Measurements from ENCODE around the gene CLEC16A.
A peak's percentile ranks its signal among the peaks of the same experiment; 100 is the strongest.

Gene CLEC16A

GRCh38 chr16:10944249-10945064, at the start of gene CLEC16A:
TSS of gene CLEC16A (plus strand) at chr16:10944564. CDS start at chr16:10944718, 154 bp downstream.
- H3K27me3 ChIP-seq (ENCODE audit: control insufficient read depth, insufficient read depth, low read length) = no peaks in the 10 kb centered on the region
- DNase-seq (ENCODE audit: low read depth, low spot score) = peak; percentile 87
- WGBS (ENCODE audit: insufficient coverage, insufficient read length) = no CpG with 5 or more reads among the region's 86 CpGs
- H3K36me3 ChIP-seq (ENCODE audit: control insufficient read depth, insufficient read depth, low read length) = no peaks in the 10 kb centered on the region
- H3K27ac ChIP-seq (ENCODE audit: low read length) = no peak within 1 kb of the TSS
- peak within 1 kb of the TSS; percentile 91 for H3K4me3 ChIP-seq (ENCODE audit: low read length)
- peaks cover 16% of the 10 kb centered on the region; the same call in 1 of the 2 replicates for H3K4me1 ChIP-seq (ENCODE audit: control insufficient read depth, insufficient read depth, low read length)
- H3K9me3 ChIP-seq (ENCODE audit: control insufficient read depth, insufficient read depth, low read length) = no peaks in the 10 kb centered on the region

- no CpG with 5 or more reads among the region's 17 CpGs for WGBS (ENCODE audit: insufficient coverage, insufficient read length)
- no peaks in the 10 kb centered on the region for H3K27me3 ChIP-seq (ENCODE audit: control insufficient read depth, insufficient read depth, low read length)
- no peaks in the 10 kb centered on the region for H3K36me3 ChIP-seq (ENCODE audit: control insufficient read depth, insufficient read depth, low read length)
- DNase-seq (ENCODE audit: low read depth, low spot score) = peak; percentile 71
- no peaks in the 10 kb centered on the region for H3K4me1 ChIP-seq (ENCODE audit: control insufficient read depth, insufficient read depth, low read length)
- H3K27ac ChIP-seq (ENCODE audit: low read length) = no peak overlapping the region
- H3K9me3 ChIP-seq (ENCODE audit: control insufficient read depth, insufficient read depth, low read length) = no peaks in the 10 kb centered on the region
- no peak overlapping the region for H3K4me3 ChIP-seq (ENCODE audit: low read length)
Observed at GRCh38 chr16:10895053-10895946, 49.1 kb upstream of the CLEC16A start.

- WGBS (ENCODE audit: insufficient coverage, insufficient read length) = no CpG with 5 or more reads among the region's 3 CpGs
- Histone ChIP-seq H3K4me3 (ENCODE audit: low read length) (no peak overlapping the region), H3K4me1 (ENCODE audit: control insufficient read depth, insufficient read depth, low read length) (no peaks in the 10 kb centered on the region), H3K36me3 (ENCODE audit: control insufficient read depth, insufficient read depth, low read length) (no peaks in the 10 kb centered on the region), H3K9me3 (ENCODE audit: control insufficient read depth, insufficient read depth, low read length) (no peaks in the 10 kb centered on the region), H3K27me3 (ENCODE audit: control insufficient read depth, insufficient read depth, low read length) (no peaks in the 10 kb centered on the region), H3K27ac (ENCODE audit: low read length) (no peak overlapping the region)
- no peak for DNase-seq (ENCODE audit: low read depth, low spot score)
Observed at GRCh38 chr16:10896165-10896564, 48.2 kb upstream of the CLEC16A start.

GRCh38 chr16:10896723-10897122, 47.6 kb upstream of the CLEC16A start:
- Histone ChIP-seq H3K27ac (ENCODE audit: low read length) (no peak overlapping the region), H3K36me3 (ENCODE audit: control insufficient read depth, insufficient read depth, low read length) (no peaks in the 10 kb centered on the region), H3K9me3 (ENCODE audit: control insufficient read depth, insufficient read depth, low read length) (no peaks in the 10 kb centered on the region), H3K4me3 (ENCODE audit: low read length) (no peak overlapping the region), H3K4me1 (ENCODE audit: control insufficient read depth, insufficient read depth, low read length) (no peaks in the 10 kb centered on the region), H3K27me3 (ENCODE audit: control insufficient read depth, insufficient read depth, low read length) (no peaks in the 10 kb centered on the region)
- no peak for DNase-seq (ENCODE audit: low read depth, low spot score)
- WGBS (ENCODE audit: insufficient coverage, insufficient read length) = no CpG with 5 or more reads among the region's 2 CpGs

GRCh38 chr16:10897134-10897533, 47.2 kb upstream of the CLEC16A start:
- Histone ChIP-seq H3K27me3 (ENCODE audit: control insufficient read depth, insufficient read depth, low read length) (no peaks in the 10 kb centered on the region), H3K9me3 (ENCODE audit: control insufficient read depth, insufficient read depth, low read length) (no peaks in the 10 kb centered on the region), H3K4me1 (ENCODE audit: control insufficient read depth, insufficient read depth, low read length) (no peaks in the 10 kb centered on the region), H3K36me3 (ENCODE audit: control insufficient read depth, insufficient read depth, low read length) (no peaks in the 10 kb centered on the region), H3K27ac (ENCODE audit: low read length) (no peak overlapping the region), H3K4me3 (ENCODE audit: low read length) (no peak overlapping the region)
- WGBS (ENCODE audit: insufficient coverage, insufficient read length) = no CpG with 5 or more reads among the region's 5 CpGs
- DNase-seq (ENCODE audit: low read depth, low spot score) = no peak

- H3K4me1 ChIP-seq (ENCODE audit: control insufficient read depth, insufficient read depth, low read length) = no peaks in the 10 kb centered on the region
- DNase-seq (ENCODE audit: low read depth, low spot score) = no peak
- WGBS (ENCODE audit: insufficient coverage, insufficient read length) = no CpG with 5 or more reads among the region's 1 CpG
- no peak overlapping the region for H3K4me3 ChIP-seq (ENCODE audit: low read length)
- no peaks in the 10 kb centered on the region for H3K9me3 ChIP-seq (ENCODE audit: control insufficient read depth, insufficient read depth, low read length)
- H3K27me3 ChIP-seq (ENCODE audit: control insufficient read depth, insufficient read depth, low read length) = no peaks in the 10 kb centered on the region
- H3K27ac ChIP-seq (ENCODE audit: low read length) = no peak overlapping the region
- no peaks in the 10 kb centered on the region; the same call in 1 of the 2 replicates for H3K36me3 ChIP-seq (ENCODE audit: control insufficient read depth, insufficient read depth, low read length)
Observed at GRCh38 chr16:10902999-10903398, 41.4 kb upstream of the CLEC16A start.

GRCh38 chr16:10906482-10906881, 37.9 kb upstream of the CLEC16A start:
- Histone ChIP-seq H3K4me1 (ENCODE audit: control insufficient read depth, insufficient read depth, low read length) (no peaks in the 10 kb centered on the region), H3K9me3 (ENCODE audit: control insufficient read depth, insufficient read depth, low read length) (no peaks in the 10 kb centered on the region), H3K4me3 (ENCODE audit: low read length) (no peak overlapping the region), H3K27me3 (ENCODE audit: control insufficient read depth, insufficient read depth, low read length) (no peaks in the 10 kb centered on the region), H3K27ac (ENCODE audit: low read length) (no peak overlapping the region), H3K36me3 (ENCODE audit: control insufficient read depth, insufficient read depth, low read length) (no peaks in the 10 kb centered on the region; the same call in 1 of the 2 replicates)
- no CpG with 5 or more reads among the region's 19 CpGs for WGBS (ENCODE audit: insufficient coverage, insufficient read length)
- no peak for DNase-seq (ENCODE audit: low read depth, low spot score)

- WGBS (ENCODE audit: insufficient coverage, insufficient read length) = no CpG with 5 or more reads among the region's 46 CpGs
- H3K27ac ChIP-seq (ENCODE audit: low read length) = no peak overlapping the region
- no peak overlapping the region for H3K4me3 ChIP-seq (ENCODE audit: low read length)
- no peaks in the 10 kb centered on the region for H3K4me1 ChIP-seq (ENCODE audit: control insufficient read depth, insufficient read depth, low read length)
- H3K9me3 ChIP-seq (ENCODE audit: control insufficient read depth, insufficient read depth, low read length) = no peaks in the 10 kb centered on the region
- no peaks in the 10 kb centered on the region; the same call in 1 of the 2 replicates for H3K36me3 ChIP-seq (ENCODE audit: control insufficient read depth, insufficient read depth, low read length)
- DNase-seq (ENCODE audit: low read depth, low spot score) = no peak
- no peaks in the 10 kb centered on the region for H3K27me3 ChIP-seq (ENCODE audit: control insufficient read depth, insufficient read depth, low read length)
Observed at GRCh38 chr16:10906914-10907756, 37.2 kb upstream of the CLEC16A start.

GRCh38 chr16:10907757-10908045, 36.7 kb upstream of the CLEC16A start:
- H3K27ac ChIP-seq (ENCODE audit: low read length) = no peak overlapping the region
- H3K36me3 ChIP-seq (ENCODE audit: control insufficient read depth, insufficient read depth, low read length) = no peaks in the 10 kb centered on the region; the same call in 1 of the 2 replicates
- no peak overlapping the region for H3K4me3 ChIP-seq (ENCODE audit: low read length)
- no CpG with 5 or more reads among the region's 21 CpGs for WGBS (ENCODE audit: insufficient coverage, insufficient read length)
- H3K9me3 ChIP-seq (ENCODE audit: control insufficient read depth, insufficient read depth, low read length) = no peaks in the 10 kb centered on the region
- no peaks in the 10 kb centered on the region for H3K27me3 ChIP-seq (ENCODE audit: control insufficient read depth, insufficient read depth, low read length)
- no peak for DNase-seq (ENCODE audit: low read depth, low spot score)
- H3K4me1 ChIP-seq (ENCODE audit: control insufficient read depth, insufficient read depth, low read length) = no peaks in the 10 kb centered on the region

GRCh38 chr16:10911267-10911666, 33.1 kb upstream of the CLEC16A start:
- Histone ChIP-seq H3K27me3 (ENCODE audit: control insufficient read depth, insufficient read depth, low read length) (no peaks in the 10 kb centered on the region), H3K4me3 (ENCODE audit: low read length) (no peak overlapping the region), H3K9me3 (ENCODE audit: control insufficient read depth, insufficient read depth, low read length) (no peaks in the 10 kb centered on the region), H3K4me1 (ENCODE audit: control insufficient read depth, insufficient read depth, low read length) (no peaks in the 10 kb centered on the region), H3K27ac (ENCODE audit: low read length) (no peak overlapping the region), H3K36me3 (ENCODE audit: control insufficient read depth, insufficient read depth, low read length) (no peaks in the 10 kb centered on the region; the same call in 1 of the 2 replicates)
- DNase-seq (ENCODE audit: low read depth, low spot score) = no peak
